Trophoblast cell (in vitro differentiated cells and primary cell): ENCODE data around the gene COPS2.

Source experiments
- DNase-seq, 2 donors: peaks; one replicate each; pipeline ENCODE4 v3.0.0-alpha.2; 2016
- H2AFZ ChIP-seq: 2 replicates; pipeline ENCODE4 v1.6.1; 2013; ENCODE audit warnings: low read length, moderate library complexity, mild to moderate bottlenecking; ENCODE audit not compliant: insufficient read depth, poor library complexity
- H2AK5ac ChIP-seq: 2 replicates; pipeline ENCODE4 v1.6.1; 2013; ENCODE audit warnings: mild to moderate bottlenecking, low read length
- H2BK120ac ChIP-seq: 2 replicates; pipeline ENCODE4 v1.6.1; 2013; ENCODE audit warnings: low read length, mild to moderate bottlenecking, moderate library complexity; ENCODE audit not compliant: insufficient read depth, poor library complexity
- H2BK12ac ChIP-seq: 2 replicates; pipeline ENCODE4 v1.6.1; 2013; ENCODE audit warnings: mild to moderate bottlenecking, low read length, moderate library complexity
- H2BK5ac ChIP-seq: 2 replicates; pipeline ENCODE4 v1.6.1; 2013; ENCODE audit warnings: low read length, low read depth, moderate library complexity, mild to moderate bottlenecking; ENCODE audit not compliant: poor library complexity
- H3K14ac ChIP-seq: 2 replicates; pipeline ENCODE4 v1.6.1; 2013; ENCODE audit warnings: mild to moderate bottlenecking, low read length
- H3K18ac ChIP-seq: 2 replicates; pipeline ENCODE4 v1.6.1; 2013; ENCODE audit warnings: mild to moderate bottlenecking, low read length
- H3K23ac ChIP-seq: 2 replicates; pipeline ENCODE4 v1.6.1; 2013; ENCODE audit warnings: low read length
- H3K27ac ChIP-seq: 2 replicates; pipeline ENCODE4 v1.5.1; 2013; ENCODE audit warnings: low read depth, mild to moderate bottlenecking, inconsistent platforms, low read length, moderate library complexity
- H3K27me3 ChIP-seq: 2 replicates; pipeline ENCODE4 v1.6.1; 2013; ENCODE audit warnings: inconsistent platforms, mild to moderate bottlenecking, low read length, moderate library complexity; ENCODE audit not compliant: insufficient read depth
- H3K36me3 ChIP-seq, 2 experiments: 1 replicate in 1 of 2; 2 replicates in 1 of 2; pipeline ENCODE4 v1.6.1; 2013; ENCODE audit warnings: low read length in 2 of 2, mild to moderate bottlenecking in 2 of 2, moderate library complexity in 1 of 2; ENCODE audit not compliant: insufficient read depth in 2 of 2, control insufficient read depth in 1 of 2
- H3K4ac ChIP-seq: 2 replicates; pipeline ENCODE4 v1.6.1; 2013; ENCODE audit warnings: low read depth, mild to moderate bottlenecking, low read length, moderate library complexity
- H3K4me1 ChIP-seq, 2 experiments: 1 replicate in 1 of 2; 2 replicates in 1 of 2; pipeline ENCODE4 v1.6.1; 2013; ENCODE audit warnings: low read length in 2 of 2, mild to moderate bottlenecking in 2 of 2, moderate library complexity in 1 of 2; ENCODE audit not compliant: insufficient read depth in 2 of 2, control insufficient read depth in 1 of 2
- H3K4me2 ChIP-seq: 2 replicates; pipeline ENCODE4 v1.6.1; 2013; ENCODE audit warnings: inconsistent platforms, mild to moderate bottlenecking, low read length, moderate library complexity
- H3K4me3 ChIP-seq: 2 replicates; pipeline ENCODE4 v1.5.1; 2013; ENCODE audit warnings: mild to moderate bottlenecking, low read depth, low read length, inconsistent platforms
- H3K79me1 ChIP-seq: one replicate; pipeline ENCODE4 v1.6.1; 2013; ENCODE audit warnings: low read length
- H3K79me2 ChIP-seq: 2 replicates; pipeline ENCODE4 v1.6.1; 2013; ENCODE audit warnings: low read length, mild to moderate bottlenecking; ENCODE audit not compliant: control insufficient read depth, insufficient read depth, poor library complexity
- H3K9ac ChIP-seq: 2 replicates; pipeline ENCODE4 v1.6.1; 2013; ENCODE audit warnings: mild to moderate bottlenecking, low read length
- H3K9me3 ChIP-seq: 2 replicates; pipeline ENCODE4 v1.6.1; 2013; ENCODE audit warnings: low read depth, mild to moderate bottlenecking, control low read depth, inconsistent platforms, low read length; ENCODE audit not compliant: insufficient read depth
- H4K12ac ChIP-seq: 2 replicates; pipeline ENCODE4 v1.6.1; 2013; ENCODE audit warnings: low read depth, mild to moderate bottlenecking, low read length, moderate library complexity
- H4K8ac ChIP-seq: 2 replicates; pipeline ENCODE4 v1.6.1; 2013; ENCODE audit warnings: low read depth, mild to moderate bottlenecking, low read length, moderate library complexity
- H4K91ac ChIP-seq: one replicate; pipeline ENCODE4 v1.6.1; 2013; ENCODE audit warnings: low read depth, mild to moderate bottlenecking, low read length, moderate library complexity
- WGBS: extraction: QIAGEN DNeasy Blood & Tissue Kit; methylation state at CpG from one replicate; pipeline ENCODE4 v1.1.7; 2013; ENCODE audit warnings: missing lambda C conversion rate; ENCODE audit not compliant: insufficient read length, insufficient coverage; ENCODE audit errors: extremely low coverage; 5-methylcytosine and 5-hydroxymethylcytosine counted together

The COPS2 gene

GRCh38 chr15:49145651-49146609 is 9.5 kb downstream of the COPS2 start:
- H3K79me1 ChIP-seq = no peaks in the 10 kb centered on the region
- H3K14ac ChIP-seq = no peak overlapping the region
- H3K9me3 ChIP-seq = no peaks in the 10 kb centered on the region

DNA sequence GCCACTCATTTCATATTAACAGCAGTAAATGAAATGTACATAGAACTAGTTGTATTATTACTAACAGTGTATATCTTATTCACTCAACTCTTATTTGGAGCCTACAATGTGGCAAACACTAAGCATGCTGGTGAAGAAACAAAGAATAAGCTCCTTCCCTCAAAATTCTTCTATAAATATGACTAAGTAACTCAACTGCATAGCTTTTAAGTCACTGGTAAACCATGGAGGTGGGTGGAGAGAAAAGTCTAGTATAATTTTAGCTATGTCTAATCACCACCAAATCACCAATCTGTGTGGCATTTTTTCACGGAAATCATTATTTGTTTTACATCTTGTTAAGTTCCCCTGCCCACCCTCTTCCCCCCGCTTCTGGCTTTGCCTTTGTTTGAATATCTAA is 17.5 kb downstream of the COPS2 start:
- Histone ChIP-seq H2AK5ac (no peak overlapping the region), H3K18ac (no peak overlapping the region), H3K4me1 (no peaks in the 10 kb centered on the region), H3K79me1 (no peaks in the 10 kb centered on the region), H3K79me2 (no peaks in the 10 kb centered on the region), H3K4me3 (no peak overlapping the region), H3K23ac (no peak overlapping the region), H3K4ac (no peak overlapping the region), H3K36me3 (peaks cover 8 to 10% of the 10 kb centered on the region in 2 experiments), H3K9me3 (no peaks in the 10 kb centered on the region), H3K27me3 (no peaks in the 10 kb centered on the region), H3K14ac (no peak overlapping the region), H3K4me2 (no peak overlapping the region), H2AFZ (no peak overlapping the region), H4K91ac (no peak overlapping the region), H2BK12ac (no peak overlapping the region), H2BK120ac (no peak overlapping the region), H3K27ac (no peak overlapping the region), H4K8ac (no peak overlapping the region), H2BK5ac (no peak overlapping the region), H4K12ac (no peak overlapping the region), H3K9ac (no peak overlapping the region)
- peak in 1 of 2 donors; percentile 24 for DNase-seq
- no CpG with 5 or more reads among the region's 2 CpGs for WGBS

More at GRCh38 chr15:49145651-49146609, 9.5 kb downstream of the COPS2 start:
- Histone ChIP-seq H2AFZ (no peak overlapping the region), H3K23ac (no peak overlapping the region), H4K91ac (no peak overlapping the region), H2AK5ac (no peak overlapping the region), H4K8ac (no peak overlapping the region), H2BK5ac (no peak overlapping the region), H3K4ac (no peak overlapping the region), H3K4me1 (no peaks in the 10 kb centered on the region), H3K36me3 (peaks cover 8 to 10% of the 10 kb centered on the region in 2 experiments), H3K27me3 (no peaks in the 10 kb centered on the region), H2BK120ac (no peak overlapping the region), H4K12ac (no peak overlapping the region), H3K27ac (no peak overlapping the region), H3K9ac (no peak overlapping the region), H3K18ac (no peak overlapping the region), H3K79me2 (no peaks in the 10 kb centered on the region), H3K4me2 (no peak overlapping the region), H3K4me3 (no peak overlapping the region), H2BK12ac (no peak overlapping the region)
- DNase-seq = peak; percentile 52 to 86
- no CpG with 5 or more reads among the region's 3 CpGs for WGBS

- no peak overlapping the region for H4K12ac ChIP-seq
- H3K4me3 ChIP-seq = no peak overlapping the region
- H3K36me3 ChIP-seq = peaks cover 3 to 6% of the 10 kb centered on the region in 2 experiments
- no CpG with 5 or more reads among the region's 3 CpGs for WGBS
- no peak overlapping the region for H3K27ac ChIP-seq
- DNase-seq = peak; percentile 35 to 75
- H3K9me3 ChIP-seq = no peaks in the 10 kb centered on the region
- no peak overlapping the region for H2BK12ac ChIP-seq
- H3K4me2 ChIP-seq = no peak overlapping the region
- no peak overlapping the region for H2AK5ac ChIP-seq
- no peak overlapping the region for H4K91ac ChIP-seq
- H3K14ac ChIP-seq = no peak overlapping the region
- H2BK120ac ChIP-seq = no peak overlapping the region
- no peak overlapping the region for H3K23ac ChIP-seq
- H3K4me1 ChIP-seq = no peaks in the 10 kb centered on the region
- H3K4ac ChIP-seq = no peak overlapping the region
- no peak overlapping the region for H3K9ac ChIP-seq
- H3K79me2 ChIP-seq = no peaks in the 10 kb centered on the region
- H4K8ac ChIP-seq = no peak overlapping the region
- no peaks in the 10 kb centered on the region for H3K27me3 ChIP-seq
- no peak overlapping the region for H2BK5ac ChIP-seq
- no peak overlapping the region for H2AFZ ChIP-seq
- H3K79me1 ChIP-seq = no peaks in the 10 kb centered on the region
- H3K18ac ChIP-seq = no peak overlapping the region
Measured at GRCh38 chr15:49135911-49136310, 19.5 kb downstream of the COPS2 start.

DNA sequence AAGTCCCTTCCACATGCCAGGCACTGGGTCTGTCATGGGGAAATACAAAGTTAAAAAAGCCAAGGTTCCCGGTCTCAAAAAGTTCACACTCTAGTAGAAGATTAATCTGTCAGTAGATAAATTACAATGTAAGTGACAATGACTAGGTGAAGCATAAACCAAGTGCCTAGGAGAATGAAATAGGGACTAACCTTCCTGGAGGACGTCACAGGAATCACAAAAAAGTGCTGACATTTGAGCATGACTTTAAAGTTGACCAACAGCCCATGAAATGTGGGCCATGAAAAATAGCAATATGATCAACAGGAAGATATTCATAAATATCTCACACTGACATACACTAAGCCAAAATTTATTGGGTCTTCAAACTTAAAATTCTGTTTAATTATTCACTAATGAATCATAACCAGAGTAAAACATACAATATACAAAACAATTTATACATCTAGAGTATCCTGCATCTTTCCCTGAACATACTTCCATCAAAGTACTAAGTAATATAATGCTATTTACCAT is 20.0 kb downstream of the COPS2 start:
- H2BK5ac ChIP-seq = no peak overlapping the region

More for the DNA sequence above, 20.0 kb downstream of the COPS2 start:
- H3K4ac ChIP-seq = no peak overlapping the region
- H3K4me1 ChIP-seq = no peaks in the 10 kb centered on the region
- no peak overlapping the region for H3K18ac ChIP-seq
- H4K12ac ChIP-seq = no peak overlapping the region
- H4K8ac ChIP-seq = no peak overlapping the region
- no peak overlapping the region for H3K23ac ChIP-seq
- H3K27me3 ChIP-seq = no peaks in the 10 kb centered on the region
- H3K4me3 ChIP-seq = no peak overlapping the region
- no CpG with 5 or more reads among the region's 2 CpGs for WGBS
- H2BK12ac ChIP-seq = no peak overlapping the region
- no peak for DNase-seq
- H3K9ac ChIP-seq = no peak overlapping the region
- no peak overlapping the region for H2AFZ ChIP-seq
- no peak overlapping the region for H2BK120ac ChIP-seq
- H3K79me1 ChIP-seq = no peaks in the 10 kb centered on the region
- no peak overlapping the region for H3K4me2 ChIP-seq
- H3K14ac ChIP-seq = no peak overlapping the region
- H3K27ac ChIP-seq = no peak overlapping the region
- no peak overlapping the region for H2AK5ac ChIP-seq
- H3K79me2 ChIP-seq = no peaks in the 10 kb centered on the region
- H3K36me3 ChIP-seq = peaks cover 3 to 6% of the 10 kb centered on the region in 2 experiments
- no peaks in the 10 kb centered on the region for H3K9me3 ChIP-seq
- no peak overlapping the region for H4K91ac ChIP-seq
